OCI-LY7 (cell line): ENCODE data around the gene ASH1L. TPM values are rescaled to one million over a fixed set of nuclear protein-coding genes. Genes with fewer than 3 reads are reported as not detected.
A peak's percentile ranks its signal among the peaks of the same experiment; 100 is the strongest.

Source experiments
- BruUV-seq: library from RNA; stranded (reverse); fragments of 400-500 nt; replicated peaks from 2 replicates; lab custom pipeline; 2021; lab: Mats Ljungman, UMichigan
- CTCF ChIA-PET: fragments of 300-600 bp; sonication (Branson Sonifier 250); formaldehyde crosslinking; loops from one replicate; lab custom pipeline; 2022; ENCODE audit warnings: antibody characterized with exemption; ENCODE audit not compliant: unreplicated experiment; lab: Charles Lee
- POLR2A ChIA-PET: fragments of 300-600 bp; sonication (Branson Sonifier 250); formaldehyde crosslinking; loops from one replicate; lab custom pipeline; 2022; ENCODE audit warnings: antibody characterized with exemption; lab: Charles Lee
- DNase-seq: peaks from one replicate; pipeline ENCODE4 v3.0.0-alpha.2; 2015; ENCODE audit warnings: low spot score
- H2AFZ ChIP-seq: fragments of 200-600 bp; sonication (generic), shearing (Covaris generic); 2 replicates; pipeline ENCODE4 v1.6.1; 2014; ENCODE audit warnings: mild to moderate bottlenecking, antibody characterized with exemption, low read length, moderate library complexity
- H3K27ac ChIP-seq: fragments of 200-600 bp; sonication (generic); 2 replicates; pipeline ENCODE4 v1.5.1; 2014; ENCODE audit warnings: mixed run types, low read depth, mild to moderate bottlenecking, moderate library complexity, low read length, inconsistent platforms; ENCODE audit not compliant: poor library complexity, severe bottlenecking
- H3K36me3 ChIP-seq: fragments of 200-600 bp; sonication (generic); 2 replicates; pipeline ENCODE4 v1.6.1; 2014; ENCODE audit warnings: mild to moderate bottlenecking, antibody characterized with exemption, low read length, moderate library complexity, mixed read lengths; ENCODE audit not compliant: insufficient read depth
- H3K4me1 ChIP-seq: fragments of 200-600 bp; sonication (generic); 2 replicates; pipeline ENCODE4 v1.5.1; 2014; ENCODE audit warnings: mild to moderate bottlenecking, low read length; ENCODE audit not compliant: insufficient read depth, poor library complexity, severe bottlenecking
- H3K4me2 ChIP-seq: fragments of 200-600 bp; sonication (generic); 2 replicates; pipeline ENCODE4 v1.6.1; 2014; ENCODE audit warnings: mild to moderate bottlenecking, low read length
- H3K4me3 ChIP-seq: fragments of 200-600 bp; sonication (generic); 2 replicates; pipeline ENCODE4 v1.5.1; 2014; ENCODE audit warnings: mild to moderate bottlenecking, low read depth, low read length; ENCODE audit not compliant: poor library complexity, severe bottlenecking
- H3K79me2 ChIP-seq: fragments of 200-600 bp; sonication (generic); 2 replicates; pipeline ENCODE4 v1.6.1; 2016; ENCODE audit warnings: low read depth, mild to moderate bottlenecking, low read length, moderate library complexity, mixed read lengths; ENCODE audit not compliant: insufficient read depth
- H3K9me2 ChIP-seq: fragments of 200-600 bp; sonication (generic); 2 replicates; pipeline ENCODE4 v1.6.1; 2016; ENCODE audit warnings: mild to moderate bottlenecking, low read length, mixed read lengths; ENCODE audit not compliant: insufficient read depth
- H3K9me3 ChIP-seq: fragments of 200-600 bp; sonication (generic); 2 replicates; pipeline ENCODE4 v1.6.1; 2014; ENCODE audit warnings: mild to moderate bottlenecking, mixed run types, low read length, mixed read lengths
- H4K20me1 ChIP-seq: fragments of 200-600 bp; sonication (generic); 2 replicates; pipeline ENCODE4 v1.6.1; 2014; ENCODE audit warnings: mild to moderate bottlenecking, antibody characterized with exemption, low read length, moderate library complexity, mixed read lengths; ENCODE audit not compliant: insufficient read depth
- EZH2phosphoT487 ChIP-seq: fragments of 200-600 bp; sonication (generic); IDR thresholded peaks from 2 replicates; pipeline ENCODE4 v1.6.1; 2018; ENCODE audit warnings: low read depth, borderline replicate concordance, mild to moderate bottlenecking, mixed run types, antibody characterized with exemption, low read length, moderate library complexity, mixed read lengths
- intact Hi-C: fragments of 100-400 bp; cut with micrococcal nuclease; formaldehyde crosslinking; loops from one replicate; pipeline ENCODE4 v1.10.0; 2022; ENCODE audit not compliant: unreplicated experiment
- total RNA-seq, 2 experiments: library from RNA; depleted of rRNA in 1 of 2; stranded (reverse); fragments of >200 nt in 1 of 2; shearing (Covaris generic) in 1 of 2; gene quantifications; 2 replicates each; pipeline ENCODE4 v1.2.3, GENCODE V29; 2014 to 2022
- TF ChIP-seq, protein P1 (sequence below): fragments of 200-600 bp; sonication (generic); conservative IDR thresholded peaks from 2 replicates; pipeline ENCODE4 v1.5.1; 2014; ENCODE audit warnings: mild to moderate bottlenecking, antibody characterized with exemption, low read length, moderate library complexity, mixed read lengths

ASH1L gene
- total RNA-seq, 2 experiments from 2014 or later = 33.2 to 49.6 TPM

DNA sequence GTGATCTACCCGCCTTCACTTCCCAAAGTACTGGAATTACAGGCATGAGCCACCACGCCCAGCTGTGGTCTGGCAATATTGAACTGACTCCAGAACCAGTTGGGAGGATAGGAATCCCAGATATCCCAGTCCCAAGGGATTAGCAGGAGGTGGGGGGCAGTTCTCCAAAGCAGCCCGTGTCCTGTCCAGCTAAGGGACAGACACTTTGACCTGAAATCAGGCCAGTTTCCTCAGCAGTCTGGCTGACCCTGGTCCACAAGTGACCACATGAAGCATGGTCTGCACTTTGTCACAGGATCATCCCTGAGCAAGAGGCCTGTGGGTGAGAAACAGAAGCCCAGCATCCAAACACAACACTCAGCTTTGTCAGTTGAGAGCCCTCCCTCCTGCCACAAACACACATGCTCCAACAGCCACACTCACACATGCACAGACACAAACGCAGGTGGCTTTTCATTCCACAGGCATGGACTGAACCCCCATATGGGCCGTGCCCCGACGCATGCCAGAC lies 256.7 kb downstream of the ASH1L start:
- H3K4me2 ChIP-seq = no peak overlapping the region
- H4K20me1 ChIP-seq = no peaks in the 10 kb centered on the region
- no TSS peak for BruUV-seq
- intact Hi-C loops = loop anchor here (5.0 kb wide), 1 partner anchor 99 kb away; the partner anchor contains the start of genes MTX1 and THBS3
- peaks cover 14% of the 10 kb centered on the region for H3K36me3 ChIP-seq
- H3K9me2 ChIP-seq = no peaks in the 10 kb centered on the region
- TF ChIP-seq EZH2phosphoT487 = no peak
- TF ChIP-seq, protein P1, sequence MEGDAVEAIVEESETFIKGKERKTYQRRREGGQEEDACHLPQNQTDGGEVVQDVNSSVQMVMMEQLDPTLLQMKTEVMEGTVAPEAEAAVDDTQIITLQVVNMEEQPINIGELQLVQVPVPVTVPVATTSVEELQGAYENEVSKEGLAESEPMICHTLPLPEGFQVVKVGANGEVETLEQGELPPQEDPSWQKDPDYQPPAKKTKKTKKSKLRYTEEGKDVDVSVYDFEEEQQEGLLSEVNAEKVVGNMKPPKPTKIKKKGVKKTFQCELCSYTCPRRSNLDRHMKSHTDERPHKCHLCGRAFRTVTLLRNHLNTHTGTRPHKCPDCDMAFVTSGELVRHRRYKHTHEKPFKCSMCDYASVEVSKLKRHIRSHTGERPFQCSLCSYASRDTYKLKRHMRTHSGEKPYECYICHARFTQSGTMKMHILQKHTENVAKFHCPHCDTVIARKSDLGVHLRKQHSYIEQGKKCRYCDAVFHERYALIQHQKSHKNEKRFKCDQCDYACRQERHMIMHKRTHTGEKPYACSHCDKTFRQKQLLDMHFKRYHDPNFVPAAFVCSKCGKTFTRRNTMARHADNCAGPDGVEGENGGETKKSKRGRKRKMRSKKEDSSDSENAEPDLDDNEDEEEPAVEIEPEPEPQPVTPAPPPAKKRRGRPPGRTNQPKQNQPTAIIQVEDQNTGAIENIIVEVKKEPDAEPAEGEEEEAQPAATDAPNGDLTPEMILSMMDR = no peak
- H2AFZ ChIP-seq = no peak overlapping the region
- H3K4me3 ChIP-seq = no peak overlapping the region
- no peaks in the 10 kb centered on the region for H3K9me3 ChIP-seq
- H3K79me2 ChIP-seq = peaks cover 23% of the 10 kb centered on the region
- DNase-seq = no peak
- H3K27ac ChIP-seq = no peak overlapping the region
- CTCF ChIA-PET = no interaction called here
- POLR2A ChIA-PET = interaction anchor here (0.7 kb wide), 1 partner anchor 8 kb away, joined by 3 read pairs; no protein-coding TSS in a partner anchor
- H3K4me1 ChIP-seq = peaks cover 26% of the 10 kb centered on the region

DNA sequence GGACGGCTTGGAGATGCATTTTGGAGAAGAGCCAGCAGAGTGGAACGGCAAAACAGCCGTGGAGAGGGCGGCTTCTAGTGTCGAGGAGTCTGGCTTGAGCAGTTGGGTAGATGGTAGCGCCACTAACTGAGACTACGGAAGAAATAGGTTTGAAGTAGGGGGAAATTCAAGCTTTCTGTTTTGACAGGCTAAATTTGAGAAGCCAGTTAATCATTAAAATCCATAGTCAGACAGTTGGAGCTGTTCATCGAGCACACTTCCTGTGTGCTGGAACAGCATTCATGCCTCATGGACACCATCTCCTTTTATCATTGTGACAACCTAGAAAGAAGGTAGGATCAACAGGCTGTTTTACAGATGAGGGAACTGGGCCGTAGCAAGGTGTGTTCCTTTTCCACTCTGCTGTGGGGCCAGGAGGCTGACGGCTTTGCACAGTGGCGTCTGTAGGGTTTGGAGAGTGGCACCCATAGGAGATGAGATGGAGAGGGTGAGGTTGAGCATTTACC lies 258.0 kb downstream of the ASH1L start:
- peak overlapping the region; percentile 45; the same call in 1 of the 2 replicates for H2AFZ ChIP-seq
- POLR2A ChIA-PET = no interaction called here
- intact Hi-C loops = loop anchor here (5.0 kb wide), 1 partner anchor 97 kb away; the partner anchor contains the start of genes MTX1 and THBS3

More for the DNA sequence above, 258.0 kb downstream of the ASH1L start:
- Histone ChIP-seq H3K9me2 (no peaks in the 10 kb centered on the region), H3K79me2 (peaks cover 9% of the 10 kb centered on the region), H3K4me1 (peaks cover 15% of the 10 kb centered on the region), H3K4me2 (no peak overlapping the region), H3K9me3 (no peaks in the 10 kb centered on the region), H3K4me3 (no peak overlapping the region), H4K20me1 (no peaks in the 10 kb centered on the region), H3K36me3 (peaks cover under 1% of the 10 kb centered on the region; the same call in 1 of the 2 replicates), H3K27ac (no peak overlapping the region)
- no peak for DNase-seq
- TF ChIP-seq, protein P1 = no peak
- no peak for TF ChIP-seq EZH2phosphoT487
- CTCF ChIA-PET = no interaction called here
- no TSS peak for BruUV-seq
